Activated CD4-positive, alpha-beta T cell treated with anti-CD3 and anti-CD28 coated beads for 4 hours (primary cell): ENCODE results near the gene ITPR1.

ENCODE experiments used
- DNase-seq, 2 donors: peaks; one replicate each; pipeline ENCODE4 v3.0.0-alpha.2; 2020

Gene ITPR1

DNA sequence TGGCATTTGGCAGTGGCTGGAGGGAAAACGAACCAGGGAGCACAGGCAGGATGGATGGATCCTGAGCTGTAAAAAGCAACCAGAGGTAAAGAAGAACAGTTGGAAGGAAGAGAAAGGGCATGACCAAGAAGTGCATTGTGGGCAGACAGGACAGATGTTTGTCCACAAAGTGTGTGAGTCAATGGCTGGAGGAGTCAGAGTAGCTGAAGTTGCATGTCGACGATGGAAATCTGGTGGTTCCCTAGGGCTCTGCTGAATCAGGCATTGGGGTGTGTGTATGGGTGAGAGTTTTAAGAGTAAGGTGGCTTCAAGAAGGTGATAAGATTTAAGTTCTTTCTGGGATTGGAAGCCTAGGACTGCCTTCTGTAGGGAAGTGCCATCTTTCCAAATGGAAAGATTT lies 272.1 kb downstream of the ITPR1 start:
- DNase-seq = no peak

DNA sequence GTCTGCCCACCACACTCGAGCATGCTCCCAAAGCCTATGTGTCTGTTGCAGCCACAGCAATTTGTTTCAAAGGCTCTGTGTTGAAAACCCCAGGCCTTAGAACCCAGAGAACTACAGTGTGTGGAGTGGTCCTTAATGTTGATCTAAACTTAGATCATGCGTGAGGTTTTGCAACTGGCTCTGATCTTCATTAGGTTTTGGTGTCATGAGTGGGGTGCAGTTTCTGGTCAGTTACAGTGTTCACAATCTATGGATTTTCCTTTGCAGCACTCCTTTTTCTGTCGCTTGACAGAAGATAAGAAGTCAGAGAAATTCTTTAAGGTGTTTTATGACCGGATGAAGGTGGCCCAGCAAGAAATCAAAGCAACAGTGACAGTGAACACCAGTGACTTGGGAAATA lies 273.1 kb downstream of the ITPR1 start:
- DNase-seq = no peak

DNA sequence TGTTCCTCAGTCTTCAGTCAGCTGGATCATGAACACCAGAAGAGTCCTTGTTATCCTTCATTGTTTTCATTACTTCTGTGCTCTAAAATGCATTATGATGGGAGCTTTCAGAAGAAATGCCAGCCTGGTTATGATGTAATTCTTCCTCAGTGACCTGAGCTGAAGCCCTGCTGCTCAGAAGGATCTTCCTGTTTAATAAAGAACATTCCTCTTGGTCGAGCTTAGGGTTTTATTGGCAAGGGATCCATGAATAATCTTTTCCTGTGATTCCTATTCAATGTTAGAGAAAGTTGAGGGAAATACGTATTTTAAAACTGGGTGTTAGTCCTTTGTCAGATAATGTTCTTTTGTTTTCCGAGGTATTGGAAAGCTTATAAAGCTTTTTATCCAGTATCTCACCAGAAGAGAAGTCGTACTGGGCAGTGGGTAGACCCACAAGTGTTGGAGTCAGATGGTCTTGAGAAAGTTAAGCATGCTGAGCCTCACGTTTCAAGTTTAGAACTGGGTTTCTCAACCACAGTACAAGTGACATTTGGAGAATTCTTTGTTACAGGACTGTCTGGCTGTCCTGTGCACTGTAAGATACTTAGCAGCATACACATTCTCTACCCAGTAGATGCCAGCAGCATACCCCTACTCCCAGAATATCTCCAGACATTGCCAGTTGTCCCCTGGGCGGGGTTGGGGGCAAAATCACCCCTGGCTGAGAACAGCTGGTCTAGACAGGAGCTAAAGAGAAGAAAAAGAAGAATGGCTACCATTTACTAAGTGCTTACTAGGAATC lies 273.8 kb downstream of the ITPR1 start:
- DNase-seq = no peak

- DNase-seq = no peak
These were observed 274.9 kb downstream of the ITPR1 start for GRCh38 chr3:4768021-4768420.

- no peak for DNase-seq
These were observed 275.4 kb downstream of the ITPR1 start for GRCh38 chr3:4768521-4768920.

GRCh38 chr3:4770561-4770960 lies 277.4 kb downstream of the ITPR1 start:
- no peak for DNase-seq

DNA sequence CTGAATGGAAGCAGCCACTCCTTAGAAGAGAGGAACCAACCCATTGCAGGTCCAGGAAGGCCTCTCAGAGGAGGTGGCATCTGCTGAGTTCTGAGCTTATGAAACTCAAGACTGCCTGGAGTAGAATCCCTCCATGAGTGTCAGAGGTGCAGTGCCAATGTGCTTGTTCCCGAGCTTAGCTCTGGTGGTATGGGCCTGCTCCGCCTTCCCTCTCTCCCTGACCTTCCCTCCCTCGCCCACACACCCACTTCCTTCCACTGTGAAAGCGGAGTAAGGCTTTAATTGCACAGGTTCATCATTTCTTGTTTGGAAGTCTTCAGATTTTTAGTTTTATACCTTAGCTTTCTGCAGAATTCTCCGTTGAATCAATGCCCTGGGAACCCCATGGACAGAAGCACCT lies 278.1 kb downstream of the ITPR1 start:
- no peak for DNase-seq

- DNase-seq = no peak
These were observed 279.1 kb downstream of the ITPR1 start for GRCh38 chr3:4772171-4772804.

GRCh38 chr3:4772858-4773257 lies 279.7 kb downstream of the ITPR1 start:
- DNase-seq = no peak

GRCh38 chr3:4773583-4773982 lies 280.4 kb downstream of the ITPR1 start:
- no peak for DNase-seq

DNA sequence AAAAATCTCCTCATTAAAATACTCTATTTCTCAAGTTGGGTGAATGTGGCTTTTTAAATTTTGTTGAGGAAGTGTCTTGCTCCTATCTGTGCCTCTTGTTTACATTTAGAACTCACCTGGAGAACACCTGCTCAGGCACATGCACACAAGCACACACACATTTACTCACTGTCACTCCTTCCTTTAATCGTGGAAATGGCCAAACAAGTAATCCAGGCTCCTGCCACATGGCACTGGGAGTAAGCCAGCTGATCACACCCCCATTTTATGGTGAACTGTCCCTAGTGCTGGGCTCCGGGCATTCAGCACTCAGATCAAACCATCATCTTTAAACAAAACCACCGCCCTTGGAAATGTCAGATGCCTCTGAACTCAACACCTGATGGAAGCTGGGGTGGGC lies 281.4 kb downstream of the ITPR1 start:
- DNase-seq = no peak

DNA sequence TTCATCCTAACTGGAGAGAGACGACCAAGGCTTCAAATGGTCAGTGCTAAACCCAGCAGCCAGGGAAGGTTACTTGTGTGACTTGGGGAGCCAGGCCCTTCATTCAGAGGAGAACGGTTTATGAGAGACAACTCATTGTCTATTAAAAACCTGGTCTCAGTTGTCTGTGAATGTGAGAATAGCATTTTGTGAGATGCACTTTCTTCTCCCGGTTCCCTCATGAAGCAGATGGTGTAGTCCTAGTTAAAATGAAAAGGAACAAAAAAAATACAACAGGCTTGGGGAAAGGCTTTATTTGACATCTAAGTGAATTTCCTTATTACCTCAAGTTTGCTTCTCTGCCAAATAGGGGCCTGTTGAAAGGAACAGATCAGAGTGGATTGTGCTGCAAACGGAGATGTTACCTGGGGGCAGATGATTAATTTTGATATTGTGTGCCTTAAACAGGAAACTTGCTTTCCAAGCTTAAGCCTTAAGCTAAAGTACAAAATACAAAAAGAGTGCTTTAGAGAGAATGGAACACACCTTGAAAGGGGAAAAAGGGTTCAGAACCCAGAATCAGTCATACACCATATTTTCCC lies 283.3 kb downstream of the ITPR1 start:
- no peak for DNase-seq

DNA sequence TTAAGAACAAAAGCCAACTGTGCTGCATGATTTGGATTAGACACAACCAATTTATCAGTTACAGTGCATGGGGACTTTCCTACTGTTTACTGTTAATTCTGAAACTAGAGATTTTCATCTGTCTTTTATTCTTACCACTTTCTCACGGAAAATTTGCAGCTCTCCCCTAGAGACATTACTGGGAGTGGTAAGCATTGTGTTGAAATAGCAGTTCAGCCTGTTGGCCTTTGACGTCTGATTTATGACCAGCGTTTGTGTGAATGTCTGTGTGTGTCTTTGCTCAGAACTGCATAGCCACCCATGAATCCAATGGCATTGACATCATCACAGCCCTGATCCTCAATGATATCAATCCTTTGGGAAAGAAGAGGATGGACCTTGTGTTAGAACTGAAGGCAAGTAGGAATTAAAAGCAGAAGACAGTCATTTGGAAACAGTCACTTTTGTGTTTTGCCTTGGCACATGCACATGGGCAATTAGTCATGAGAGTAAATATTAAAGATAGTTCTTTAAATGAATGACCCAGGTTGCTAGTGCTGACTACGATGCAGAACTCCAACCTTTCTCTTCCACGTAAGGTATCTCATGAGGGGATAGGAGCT lies 283.9 kb downstream of the ITPR1 start:
- no peak for DNase-seq

GRCh38 chr3:4778119-4778518 lies 285.0 kb downstream of the ITPR1 start:
- DNase-seq = no peak

DNA sequence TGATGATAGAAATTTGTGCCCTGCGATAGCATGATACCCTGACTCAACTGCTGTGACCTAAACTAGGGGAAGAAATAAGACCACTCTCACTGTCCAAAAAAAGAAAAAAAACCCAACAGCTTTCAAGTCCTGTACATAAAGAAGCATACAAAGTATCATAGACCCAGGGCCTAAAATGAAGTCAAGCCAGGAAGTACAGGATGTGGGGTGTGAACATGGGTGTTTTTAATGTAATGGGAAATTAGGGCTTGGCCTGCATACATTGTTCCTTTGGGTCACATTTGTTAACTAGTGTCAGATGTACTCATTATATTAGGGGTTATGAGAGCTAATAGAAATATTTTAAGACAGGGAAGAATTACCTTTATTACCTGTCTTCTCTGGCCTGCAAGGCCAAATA lies 285.6 kb downstream of the ITPR1 start:
- no peak for DNase-seq

- no peak for DNase-seq
These were observed 287.4 kb downstream of the ITPR1 start for GRCh38 chr3:4780545-4780957.

GRCh38 chr3:4782095-4782494 lies 288.9 kb downstream of the ITPR1 start:
- DNase-seq = no peak

- DNase-seq = no peak
These were observed 292.4 kb downstream of the ITPR1 start for GRCh38 chr3:4785551-4785950.

DNA sequence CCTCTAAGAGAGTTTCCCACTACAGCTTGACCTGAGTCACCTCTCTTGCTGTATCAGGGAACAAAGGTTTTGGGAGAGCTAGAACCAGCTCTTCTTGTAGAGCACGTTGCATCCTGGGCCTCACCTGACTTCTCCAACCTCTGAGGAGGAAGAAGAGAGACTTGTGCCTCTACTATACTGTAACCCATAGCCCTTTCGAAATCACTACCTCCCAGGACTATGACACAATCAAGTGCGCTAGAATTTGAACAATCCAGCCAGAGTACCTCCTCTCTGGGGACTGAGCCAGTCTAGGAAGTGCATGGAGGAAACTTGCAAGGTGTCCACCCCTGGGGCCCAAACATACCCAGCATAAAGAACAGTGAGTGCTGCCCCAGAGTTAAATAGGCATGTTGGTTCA lies 293.3 kb downstream of the ITPR1 start:
- DNase-seq = no peak

GRCh38 chr3:4791358-4791757 lies 298.2 kb downstream of the ITPR1 start:
- no peak for DNase-seq

DNA sequence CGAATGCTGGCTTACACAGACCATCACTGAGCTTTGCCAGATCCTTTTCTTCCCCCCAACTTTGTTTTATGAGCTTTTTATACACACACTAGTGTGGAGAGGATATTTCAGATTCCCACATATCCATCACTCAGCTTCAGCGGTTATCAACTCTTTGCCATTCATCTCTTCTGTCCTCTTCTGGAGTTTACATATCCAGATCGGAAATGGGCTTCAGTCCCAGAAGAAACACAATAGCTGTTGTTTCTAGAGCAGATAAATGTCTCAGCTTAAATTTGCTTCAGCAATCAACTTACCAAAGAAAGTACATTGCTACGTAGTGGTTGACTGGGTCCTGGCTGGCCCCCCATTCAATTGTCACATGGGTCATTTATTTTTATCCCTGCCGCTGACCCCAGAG lies 300.2 kb downstream of the ITPR1 start:
- no peak for DNase-seq

DNA sequence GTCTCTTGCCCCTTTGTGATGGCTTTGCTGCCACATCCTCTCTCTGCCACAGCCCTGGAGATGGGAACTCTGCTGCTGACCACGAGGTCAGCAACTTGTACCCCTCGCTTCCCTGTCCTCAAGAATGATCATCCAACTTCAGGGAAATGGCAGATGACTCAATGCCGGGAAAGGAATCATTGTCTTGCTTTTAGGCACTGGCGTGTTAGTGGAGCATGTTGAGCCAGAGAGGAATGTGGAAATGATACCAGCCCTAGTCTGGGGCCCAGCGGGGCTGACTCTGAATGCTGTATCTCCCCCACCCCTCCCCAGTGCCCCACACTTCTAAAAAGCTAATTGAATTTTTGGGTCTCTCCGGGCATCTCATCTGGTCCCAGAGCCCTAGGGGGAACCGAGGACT lies 301.2 kb downstream of the ITPR1 start:
- DNase-seq = no peak

DNA sequence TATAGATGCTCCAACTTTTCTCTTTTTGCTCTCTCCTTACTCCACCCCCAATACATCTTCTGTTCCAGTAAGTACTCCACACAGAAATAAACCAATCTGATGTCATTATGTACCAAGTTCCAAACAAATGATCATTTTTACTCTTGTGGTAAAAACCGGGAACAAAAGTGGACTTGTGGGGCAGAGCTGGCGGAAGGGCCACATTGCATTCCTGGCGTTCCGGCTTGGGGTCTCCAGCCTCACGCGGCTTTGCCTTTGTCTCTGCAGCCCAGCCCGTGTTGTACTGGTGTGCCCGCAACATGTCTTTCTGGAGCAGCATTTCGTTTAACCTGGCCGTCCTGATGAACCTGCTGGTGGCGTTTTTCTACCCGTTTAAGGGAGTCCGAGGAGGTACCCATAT lies 301.6 kb downstream of the ITPR1 start:
- DNase-seq = no peak

DNA sequence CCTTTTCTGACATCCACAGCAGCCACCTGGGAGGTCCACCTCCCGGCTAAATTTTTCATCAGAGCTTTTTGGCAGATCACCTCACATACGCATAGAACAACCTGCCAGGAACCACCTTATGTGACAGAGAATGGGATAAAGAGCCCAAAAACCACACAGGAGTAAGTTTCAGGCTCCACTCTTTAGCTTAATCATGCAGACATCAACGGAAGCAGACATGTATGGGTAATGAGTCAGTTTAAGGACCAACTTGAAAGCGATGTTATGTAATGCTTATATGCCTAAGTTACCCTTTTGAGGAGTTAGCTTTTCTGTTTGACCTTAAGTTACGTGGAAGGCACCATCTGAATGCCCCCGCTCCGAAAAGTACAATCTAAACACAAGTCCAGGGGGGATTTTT lies 302.8 kb downstream of the ITPR1 start:
- no peak for DNase-seq
